HepG2 (cell line): ENCODE data around the gene RASSF6. TPM values are rescaled to one million over a fixed set of nuclear protein-coding genes. Genes with fewer than 3 reads are reported as not detected.

Experiments
- ARNT ChIP-seq: fragments of 450-650 bp; IDR thresholded peaks from 2 replicates; pipeline ENCODE4 v1.6.1; 2017
- BRF2 ChIP-seq: sonication (generic); formaldehyde crosslinking; IDR thresholded peaks from 2 replicates; pipeline ENCODE4 v1.8.1; 2022; ENCODE audit warnings: mild to moderate bottlenecking, missing genetic modification reagents
- CBX2 ChIP-seq, 2 experiments: fragments of 200-600 bp in 1 of 2; sonication (generic); formaldehyde crosslinking in 1 of 2; IDR thresholded peaks; 2 replicates each; pipeline versions ENCODE4 v1.7.0 to v1.8.1; 2018 to 2022; ENCODE audit warnings: low read depth in 2 of 2, low read length in 1 of 2, mild to moderate bottlenecking in 1 of 2, missing genetic modification reagents in 1 of 2
- CCDC6 ChIP-seq: sonication (generic); formaldehyde crosslinking; IDR thresholded peaks from 2 replicates; pipeline ENCODE4 v1.8.1; 2022; ENCODE audit warnings: mild to moderate bottlenecking, missing genetic modification reagents, moderate library complexity
- CENPBD1 ChIP-seq: sonication (generic); formaldehyde crosslinking; IDR thresholded peaks from 2 replicates; pipeline ENCODE4 v1.8.0; 2022; ENCODE audit warnings: missing genetic modification reagents, low read depth, mild to moderate bottlenecking, borderline replicate concordance
- DNMT1 ChIP-seq: sonication (generic); formaldehyde crosslinking; IDR thresholded peaks from 2 replicates; pipeline ENCODE4 v1.5.1; 2020; ENCODE audit warnings: mild to moderate bottlenecking, missing genetic modification reagents
- DNMT3B ChIP-seq: conservative IDR thresholded peaks from 2 replicates; pipeline ENCODE4 v1.6.1; 2016; ENCODE audit warnings: missing biosample characterization, control low read depth
- ERF ChIP-seq: IDR thresholded peaks from 2 replicates; pipeline ENCODE4 v1.6.1; 2018; ENCODE audit warnings: missing biosample characterization, missing genetic modification reagents
- GLMP ChIP-seq: sonication (generic); formaldehyde crosslinking; IDR thresholded peaks from 2 replicates; pipeline ENCODE4 v1.9.0; 2021; ENCODE audit warnings: missing genetic modification reagents, mild to moderate bottlenecking, borderline replicate concordance
- HDAC6 ChIP-seq: fragments of 200-600 bp; sonication (generic); IDR thresholded peaks from 2 replicates; pipeline ENCODE4 v1.7.0; 2017; ENCODE audit warnings: mild to moderate bottlenecking, antibody characterized with exemption, low read length, low read depth
- KAT7 ChIP-seq: IDR thresholded peaks from 2 replicates; pipeline ENCODE4 v1.6.1; 2018; ENCODE audit warnings: borderline replicate concordance, missing compliant biosample characterization
- KLF12 ChIP-seq: sonication (generic); formaldehyde crosslinking; IDR thresholded peaks from 2 replicates; pipeline ENCODE4 v1.4.0; 2020; ENCODE audit warnings: missing genetic modification reagents, borderline replicate concordance
- KLF13 ChIP-seq: sonication (generic); formaldehyde crosslinking; IDR thresholded peaks from 2 replicates; pipeline ENCODE4 v1.4.0; 2020; ENCODE audit warnings: mild to moderate bottlenecking, missing genetic modification reagents
- MEF2D ChIP-seq: sonication (generic); formaldehyde crosslinking; IDR thresholded peaks from 2 replicates; pipeline ENCODE4 v1.5.1; 2020; ENCODE audit warnings: mild to moderate bottlenecking, missing genetic modification reagents
- MIXL1 ChIP-seq: IDR thresholded peaks from 2 replicates; pipeline ENCODE4 v1.6.1; 2016
- MTA1 ChIP-seq: sonication (generic); formaldehyde crosslinking; IDR thresholded peaks from 2 replicates; pipeline ENCODE4 v1.4.0; 2020; ENCODE audit warnings: missing genetic modification reagents, mild to moderate bottlenecking, borderline replicate concordance
- SIN3B ChIP-seq: fragments of 150-350 bp; IDR thresholded peaks from 2 replicates; pipeline ENCODE4 v1.6.1; 2014; ENCODE audit warnings: low read length
- SNRNP70 ChIP-seq: fragments of 200-400 bp; formaldehyde crosslinking; IDR thresholded peaks from 2 replicates; pipeline ENCODE4 v1.6.1; 2017; ENCODE audit warnings: mild to moderate bottlenecking, low read depth, low read length, moderate library complexity
- SP4 ChIP-seq: sonication (generic); formaldehyde crosslinking; IDR thresholded peaks from 2 replicates; pipeline ENCODE4 v1.8.1; 2023; ENCODE audit warnings: mild to moderate bottlenecking, missing genetic modification reagents
- TEAD3 ChIP-seq: optimal IDR thresholded peaks from 2 replicates; pipeline ENCODE3; 2016; ENCODE audit warnings: borderline replicate concordance
- THAP7 ChIP-seq: sonication (generic); formaldehyde crosslinking; IDR thresholded peaks from 2 replicates; pipeline ENCODE4 v1.8.1; 2023; ENCODE audit warnings: mild to moderate bottlenecking, missing genetic modification reagents
- TOE1 ChIP-seq: sonication (generic); formaldehyde crosslinking; IDR thresholded peaks from 2 replicates; pipeline ENCODE4 v1.4.0; 2020; ENCODE audit warnings: mild to moderate bottlenecking, missing genetic modification reagents
- WIZ ChIP-seq: sonication (generic); formaldehyde crosslinking; IDR thresholded peaks from 2 replicates; pipeline ENCODE4 v1.5.1; 2020; ENCODE audit warnings: mild to moderate bottlenecking, missing genetic modification reagents
- ZBTB34 ChIP-seq: sonication (generic); formaldehyde crosslinking; IDR thresholded peaks from 2 replicates; pipeline ENCODE4 v1.8.0; 2022; ENCODE audit warnings: mild to moderate bottlenecking, missing genetic modification reagents
- ZNF530 ChIP-seq: sonication (generic); formaldehyde crosslinking; IDR thresholded peaks from 2 replicates; pipeline ENCODE4 v1.5.0; 2020; ENCODE audit warnings: low read depth, mild to moderate bottlenecking, missing genetic modification reagents
- ZNF713 ChIP-seq: sonication (generic); formaldehyde crosslinking; IDR thresholded peaks from 2 replicates; pipeline ENCODE4 v1.4.0; 2020; ENCODE audit warnings: mild to moderate bottlenecking, missing genetic modification reagents
- ZNF775 ChIP-seq: sonication (generic); formaldehyde crosslinking; IDR thresholded peaks from 2 replicates; pipeline ENCODE4 v1.4.0; 2020; ENCODE audit warnings: missing genetic modification reagents, mild to moderate bottlenecking, moderate library complexity, borderline replicate concordance
- polyA plus RNA-seq, 8 experiments: library from polyadenylated mRNA; depleted of rRNA in 3 of 8; stranded (reverse) in 7 of 8; unstranded in 1 of 8; fragments of >200 nt; fragmentation: Illumina TruSeq in 4 of 8; extraction: Trizol in 4 of 8; gene quantifications; 2 replicates each; pipeline versions ENCODE4 v1.2.1 to v1.2.3, GENCODE V29; 2011 to 2016; ENCODE audit warnings: low read depth in 4 of 8, missing spikeins in 1 of 8, mixed read lengths in 1 of 8; ENCODE audit not compliant: insufficient read depth in 1 of 8
- total RNA-seq, 5 experiments: library from RNA; depleted of rRNA; stranded (reverse); fragments of >200 nt; fragmentation: Illumina TruSeq; extraction: Trizol; gene quantifications; 2 replicates each; pipeline ENCODE4 v1.2.3, GENCODE V29; 2016; ENCODE audit warnings: low read depth in 1 of 5

The RASSF6 gene
- total and polyA plus RNA-seq, 2 of the 13 experiments (the other 11 are each of a cell fraction or from before 2014, with no cell fraction given) = 0.03 to 0.11 TPM

GRCh38 chr4:73599182-73599581 is 21.1 kb downstream of the RASSF6 start (continued):
- no peak for TF ChIP-seq ZNF530
- no peak for TF ChIP-seq CENPBD1
- TF ChIP-seq ZNF775 (CRISPR knock-in tag) = no peak
- 0 out of 2 replicates have a peak, but pooled peaks have one; percentile 15 for TF ChIP-seq SP4 (CRISPR knock-in tag)
- TF ChIP-seq TOE1 (CRISPR knock-in tag) = no peak
- TF ChIP-seq CBX2 (IDR thresholded peaks at IDR 0.05; ENCODE audit: low read depth, low read length) = no peak
- TF ChIP-seq CBX2 (CRISPR knock-in tag; IDR thresholded peaks at IDR 0.05; ENCODE audit: low read depth) = no peak
- 0 out of 2 replicates have a peak, but pooled peaks have one; percentile 53 for TF ChIP-seq ZBTB34 (CRISPR knock-in tag)
- TF ChIP-seq DNMT3B (CRISPR knock-in tag) = no peak
- TF ChIP-seq BRF2 = no peak
- peak; percentile 60; the same call in 1 of the 2 replicates for TF ChIP-seq KAT7 (CRISPR knock-in tag)
- TF ChIP-seq WIZ = no peak
- TF ChIP-seq MIXL1 (CRISPR knock-in tag) = no peak
- TF ChIP-seq ERF (CRISPR knock-in tag) = peak; percentile 87
- no peak for TF ChIP-seq ZNF713 (CRISPR knock-in tag)
- no peak for TF ChIP-seq DNMT1
- TF ChIP-seq SIN3B = no peak
- no peak for TF ChIP-seq SNRNP70
- TF ChIP-seq KLF12 = no peak
- no peak for TF ChIP-seq GLMP (CRISPR knock-in tag)
- no peak for TF ChIP-seq KLF13
- TF ChIP-seq MEF2D = no peak
- 0 out of 2 replicates have a peak, but pooled peaks have one; percentile 38 for TF ChIP-seq CCDC6 (CRISPR knock-in tag)
- TF ChIP-seq THAP7 (CRISPR knock-in tag) = no peak
- TF ChIP-seq HDAC6 = no peak
- peak; percentile 55 for TF ChIP-seq TEAD3 (CRISPR knock-in tag)
- TF ChIP-seq MTA1 (CRISPR knock-in tag) = 0 out of 2 replicates have a peak, but pooled peaks have one; percentile 32
- no peak for TF ChIP-seq ARNT
